CMK (cell line): ENCODE data around the gene COPZ2.
A peak's percentile ranks its signal among the peaks of the same experiment; 100 is the strongest.

Source experiments
- DNase-seq: peaks from one replicate; pipeline ENCODE4 v3.0.0-alpha.2; 2010; ENCODE audit warnings: low read depth

The COPZ2 gene

DNA sequence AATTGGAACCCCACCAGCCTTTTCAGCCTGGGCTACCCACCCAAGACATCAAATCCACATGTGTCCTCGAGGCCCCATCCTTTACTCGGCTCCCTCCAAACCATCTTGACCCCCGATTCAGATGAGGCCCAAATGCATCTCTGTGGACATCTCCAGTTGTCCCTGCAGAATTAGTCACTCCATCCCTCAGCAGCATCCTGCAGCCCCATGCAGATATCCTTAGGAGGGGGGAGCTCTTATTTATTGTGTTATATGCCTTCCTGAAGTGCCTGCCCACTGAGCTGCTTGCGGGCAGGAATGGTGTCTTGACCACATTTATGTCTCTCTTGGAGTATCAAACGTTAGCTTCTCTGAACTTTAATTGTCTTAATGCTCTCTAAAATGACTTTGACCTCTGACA lies 51.1 kb downstream of the COPZ2 start:
- DNase-seq: no peak

DNA sequence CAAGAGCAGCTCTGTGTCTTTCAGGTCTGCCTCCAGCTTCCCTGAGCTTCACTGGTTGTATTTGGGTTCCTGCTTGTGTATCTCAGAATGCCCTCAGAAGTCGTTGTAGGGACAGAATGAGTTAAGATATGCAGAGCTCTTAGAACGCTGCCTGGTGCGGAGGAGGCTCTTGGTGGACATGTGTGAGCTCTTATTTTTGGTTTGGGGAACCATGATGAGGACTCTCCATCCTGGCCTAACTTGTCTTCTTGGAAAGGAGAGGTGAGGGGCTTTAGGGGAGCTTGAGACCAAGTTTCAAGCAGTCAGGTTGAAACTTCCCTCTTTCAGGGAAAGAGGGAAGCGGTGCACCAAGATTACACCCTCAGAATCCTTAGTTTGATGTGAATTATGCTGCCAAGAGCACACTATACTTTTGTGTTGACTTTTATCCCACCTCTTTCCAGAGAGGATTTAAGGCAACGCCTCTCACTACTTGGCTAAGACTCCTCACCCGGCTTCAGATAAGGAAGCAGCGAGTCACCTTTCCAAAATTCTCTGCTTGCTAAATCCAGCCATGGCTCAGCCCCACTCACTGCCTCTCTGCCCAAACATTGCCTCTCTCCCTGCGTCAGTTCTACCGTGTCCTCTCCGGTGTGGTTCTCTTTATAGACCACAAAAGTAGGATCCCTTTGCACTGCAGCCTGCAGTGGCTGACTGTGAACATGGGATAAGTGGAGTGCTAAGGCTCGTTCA lies 53.9 kb downstream of the COPZ2 start:
- DNase-seq: no peak

DNA sequence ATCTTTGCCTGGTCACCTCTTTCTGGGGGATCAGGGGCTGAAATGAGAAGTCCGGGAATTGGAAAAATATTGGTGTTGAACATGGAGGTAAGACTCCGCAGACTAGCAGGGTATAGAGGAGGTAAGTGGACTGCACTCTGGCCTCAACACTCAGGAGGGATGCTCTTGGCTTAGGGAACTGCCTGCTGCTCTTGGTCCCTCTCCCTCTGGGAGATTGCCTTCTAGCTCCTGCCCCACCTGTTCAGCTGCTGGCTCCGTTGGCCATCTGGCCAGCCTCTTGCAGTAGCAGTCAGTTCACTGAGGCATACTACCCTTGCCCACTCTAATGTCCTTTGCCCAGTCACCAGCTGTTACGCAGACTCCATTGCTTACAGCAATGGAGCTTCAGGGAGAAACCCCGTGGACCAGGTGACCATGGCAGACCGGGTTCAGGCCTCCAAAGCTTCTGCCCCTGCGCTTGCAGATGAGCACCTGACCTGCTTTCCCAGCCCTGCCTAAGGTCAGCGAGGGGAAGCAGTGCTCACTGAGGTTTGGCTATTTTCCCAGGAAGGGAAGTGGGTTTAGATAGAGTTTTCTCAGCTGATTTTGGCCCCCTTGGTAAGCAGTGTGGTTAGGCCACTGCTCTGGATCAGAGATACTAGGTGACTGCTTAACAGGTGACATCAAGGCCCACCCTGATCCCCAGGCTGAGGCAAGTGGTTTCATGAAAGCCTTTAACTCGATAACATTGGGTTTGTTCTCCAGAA lies 54.8 kb downstream of the COPZ2 start:
- DNase-seq: peak; percentile 71

DNA sequence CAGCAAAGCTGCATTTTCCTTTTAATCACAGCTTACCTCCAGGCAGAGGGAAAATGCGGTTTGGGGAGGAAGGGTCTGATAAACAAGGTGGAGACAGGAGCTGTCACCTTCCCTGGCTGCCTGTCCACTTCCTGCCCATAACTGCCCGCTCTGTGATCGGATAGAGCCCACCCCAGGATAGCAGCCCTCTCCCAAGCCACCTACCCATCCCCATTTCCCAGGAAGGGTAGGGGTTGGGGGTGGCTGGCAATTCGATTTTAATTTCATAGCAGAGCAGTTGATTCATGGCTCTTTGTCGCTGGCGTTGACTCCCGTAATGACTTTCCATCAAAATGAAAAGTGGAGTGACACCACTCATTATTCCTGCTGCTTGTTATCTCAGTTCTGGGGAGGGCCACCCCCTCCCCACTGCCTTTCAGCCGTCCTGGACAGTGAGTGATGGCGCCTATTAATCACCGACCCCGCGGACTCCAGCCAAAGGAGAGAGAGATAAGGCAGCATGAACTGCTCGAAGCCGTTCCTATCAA lies 55.4 kb downstream of the COPZ2 start:
- DNase-seq: no peak

DNA sequence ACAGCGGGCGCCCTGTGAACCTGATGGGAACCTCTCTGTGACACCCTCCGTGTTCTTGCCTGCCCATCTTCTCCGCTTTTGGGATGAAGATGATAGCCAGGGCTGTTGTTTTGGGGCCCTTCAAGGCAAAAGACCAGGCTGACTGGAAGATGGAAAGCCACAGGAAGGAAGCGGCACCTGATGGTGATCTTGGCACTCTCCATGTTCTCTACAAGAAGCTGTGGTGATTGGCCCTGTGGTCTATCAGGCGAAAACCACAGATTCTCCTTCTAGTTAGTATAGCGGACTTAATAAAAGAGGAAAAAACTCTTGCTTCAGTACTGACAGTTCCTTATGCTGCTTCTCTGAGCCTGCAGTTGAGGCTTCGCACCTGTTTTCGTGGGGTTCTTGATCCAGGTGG lies 56.1 kb downstream of the COPZ2 start:
- DNase-seq: peak; percentile 76

DNA sequence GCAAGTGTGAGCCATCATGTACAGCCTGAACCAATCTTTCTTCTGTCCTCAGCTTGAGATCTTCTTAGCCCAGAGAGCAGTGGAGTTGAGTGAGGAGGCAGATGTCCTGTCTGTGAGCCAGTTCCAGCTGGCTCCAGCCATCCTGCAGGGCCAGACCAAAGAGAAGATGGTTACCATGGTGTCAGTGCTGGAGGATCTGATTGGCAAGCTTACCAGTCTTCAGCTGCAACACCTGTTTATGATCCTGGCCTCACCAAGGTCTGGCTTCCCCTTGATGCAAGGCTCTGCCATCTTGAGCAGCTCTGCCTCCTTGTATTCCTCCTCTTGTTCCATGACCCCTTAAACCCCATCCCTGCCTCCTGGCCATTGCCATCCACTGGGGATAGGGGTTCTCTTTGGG lies 57.1 kb downstream of the COPZ2 start:
- DNase-seq: no peak

DNA sequence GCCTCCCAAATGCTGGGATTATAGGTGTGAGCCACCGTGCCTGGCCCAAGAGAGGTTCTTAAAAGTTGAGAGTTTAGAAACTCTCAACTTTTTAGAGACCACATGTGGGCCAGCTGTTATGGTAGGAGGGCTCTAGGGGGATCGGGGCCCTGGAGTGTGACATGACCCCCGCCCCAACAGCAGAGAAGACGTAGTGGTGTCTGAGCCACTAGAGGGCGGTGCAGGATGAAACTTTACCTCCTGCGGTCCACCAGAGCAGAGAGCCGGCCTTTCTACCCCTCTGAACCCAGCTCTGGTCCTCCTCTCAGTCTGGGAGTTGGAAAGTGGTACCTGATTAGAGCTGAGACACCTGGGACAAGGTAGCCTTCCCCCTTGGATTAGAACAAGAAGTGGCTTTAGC lies 59.3 kb downstream of the COPZ2 start:
- DNase-seq: peak; percentile 44
